PFSK-1 (cell line): Measurements from ENCODE around the gene TAAR5. TPM values are rescaled to one million over a fixed set of nuclear protein-coding genes. Genes with fewer than 3 reads are reported as not detected.

ENCODE experiments used
- FOXP2 ChIP-seq: optimal IDR thresholded peaks from 2 replicates; pipeline ENCODE3; 2011; ENCODE audit warnings: borderline replicate concordance, control low read depth, inconsistent platforms; ENCODE audit not compliant: insufficient read depth; ENCODE audit errors: extremely low read length, extremely low read depth
- POLR2AphosphoS5 ChIP-seq: IDR thresholded peaks from 2 replicates; pipeline ENCODE4 v1.6.1; 2012; ENCODE audit warnings: low read depth, mild to moderate bottlenecking, control low read depth, low read length, moderate library complexity
- SIN3A ChIP-seq: IDR thresholded peaks from 2 replicates; pipeline ENCODE4 v1.6.1; 2012; ENCODE audit warnings: mild to moderate bottlenecking, low read length, moderate library complexity, borderline replicate concordance; ENCODE audit not compliant: insufficient read depth
- TAF1 ChIP-seq: IDR thresholded peaks from 2 replicates; pipeline ENCODE4 v1.6.1; 2012; ENCODE audit warnings: low read length, control low read depth, borderline replicate concordance; ENCODE audit not compliant: insufficient read depth
- polyA plus RNA-seq: library from polyadenylated mRNA; unstranded; fragments of >200 nt; gene quantifications from one replicate; pipeline ENCODE4 v1.2.1, GENCODE V29; 2012; ENCODE audit warnings: low read depth, missing spikeins; ENCODE audit not compliant: insufficient read length
- TF ChIP-seq, protein P1 (sequence below), 2 experiments: IDR thresholded peaks; 2 replicates each; pipeline versions ENCODE4 v1.6.1 to v1.8.0; 2011 to 2012; ENCODE audit warnings: low read depth in 2 of 2, low read length in 2 of 2, control low read depth in 1 of 2, inconsistent platforms in 1 of 2, mild to moderate bottlenecking in 1 of 2, moderate library complexity in 1 of 2; ENCODE audit not compliant: insufficient read depth in 1 of 2

TAAR5 gene, protein sequence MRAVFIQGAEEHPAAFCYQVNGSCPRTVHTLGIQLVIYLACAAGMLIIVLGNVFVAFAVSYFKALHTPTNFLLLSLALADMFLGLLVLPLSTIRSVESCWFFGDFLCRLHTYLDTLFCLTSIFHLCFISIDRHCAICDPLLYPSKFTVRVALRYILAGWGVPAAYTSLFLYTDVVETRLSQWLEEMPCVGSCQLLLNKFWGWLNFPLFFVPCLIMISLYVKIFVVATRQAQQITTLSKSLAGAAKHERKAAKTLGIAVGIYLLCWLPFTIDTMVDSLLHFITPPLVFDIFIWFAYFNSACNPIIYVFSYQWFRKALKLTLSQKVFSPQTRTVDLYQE
- polyA plus RNA-seq = not detected

GRCh38 chr6:132589454-132589853 is at the start of gene TAAR5:
Gene TAAR5 (minus strand): TSS chr6:132589741. CDS start chr6:132589686, 55 bp downstream.
- TF ChIP-seq, protein P1, sequence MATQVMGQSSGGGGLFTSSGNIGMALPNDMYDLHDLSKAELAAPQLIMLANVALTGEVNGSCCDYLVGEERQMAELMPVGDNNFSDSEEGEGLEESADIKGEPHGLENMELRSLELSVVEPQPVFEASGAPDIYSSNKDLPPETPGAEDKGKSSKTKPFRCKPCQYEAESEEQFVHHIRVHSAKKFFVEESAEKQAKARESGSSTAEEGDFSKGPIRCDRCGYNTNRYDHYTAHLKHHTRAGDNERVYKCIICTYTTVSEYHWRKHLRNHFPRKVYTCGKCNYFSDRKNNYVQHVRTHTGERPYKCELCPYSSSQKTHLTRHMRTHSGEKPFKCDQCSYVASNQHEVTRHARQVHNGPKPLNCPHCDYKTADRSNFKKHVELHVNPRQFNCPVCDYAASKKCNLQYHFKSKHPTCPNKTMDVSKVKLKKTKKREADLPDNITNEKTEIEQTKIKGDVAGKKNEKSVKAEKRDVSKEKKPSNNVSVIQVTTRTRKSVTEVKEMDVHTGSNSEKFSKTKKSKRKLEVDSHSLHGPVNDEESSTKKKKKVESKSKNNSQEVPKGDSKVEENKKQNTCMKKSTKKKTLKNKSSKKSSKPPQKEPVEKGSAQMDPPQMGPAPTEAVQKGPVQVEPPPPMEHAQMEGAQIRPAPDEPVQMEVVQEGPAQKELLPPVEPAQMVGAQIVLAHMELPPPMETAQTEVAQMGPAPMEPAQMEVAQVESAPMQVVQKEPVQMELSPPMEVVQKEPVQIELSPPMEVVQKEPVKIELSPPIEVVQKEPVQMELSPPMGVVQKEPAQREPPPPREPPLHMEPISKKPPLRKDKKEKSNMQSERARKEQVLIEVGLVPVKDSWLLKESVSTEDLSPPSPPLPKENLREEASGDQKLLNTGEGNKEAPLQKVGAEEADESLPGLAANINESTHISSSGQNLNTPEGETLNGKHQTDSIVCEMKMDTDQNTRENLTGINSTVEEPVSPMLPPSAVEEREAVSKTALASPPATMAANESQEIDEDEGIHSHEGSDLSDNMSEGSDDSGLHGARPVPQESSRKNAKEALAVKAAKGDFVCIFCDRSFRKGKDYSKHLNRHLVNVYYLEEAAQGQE (IDR thresholded peaks at IDR 0.05; ENCODE audit: insufficient read depth in 1 of 2, low read depth in 2 of 2, low read length in 2 of 2) = peak in 1 of 2 experiments; percentile 61; a peak in 1 of 4 replicates
- no peak for TF ChIP-seq SIN3A

DNA sequence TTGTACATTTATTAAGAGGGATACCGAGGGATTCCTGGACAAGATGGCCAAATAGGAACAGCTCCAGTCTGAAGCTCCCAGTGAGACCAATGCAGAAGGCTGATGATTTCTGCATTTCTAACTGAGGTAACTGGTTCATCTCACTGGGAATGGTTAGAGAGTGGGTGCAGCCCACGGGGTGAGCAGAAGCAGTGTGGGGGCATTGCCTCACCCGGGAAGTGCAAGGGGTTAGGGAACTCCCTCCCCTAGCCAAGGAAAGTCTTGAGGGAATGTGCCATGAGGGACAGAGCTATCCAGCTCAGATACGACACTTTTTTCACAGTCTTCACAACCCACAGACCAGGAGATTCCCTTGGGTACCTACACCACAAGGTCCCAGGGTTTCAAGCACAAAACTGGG is 45.3 kb upstream of the TAAR5 start:
- TF ChIP-seq FOXP2 = no peak
- TF ChIP-seq SIN3A = no peak
- TF ChIP-seq, protein P1 (IDR thresholded peaks at IDR 0.05; ENCODE audit: insufficient read depth in 1 of 2, low read depth in 2 of 2, low read length in 2 of 2) = no peak
- no peak for TF ChIP-seq POLR2AphosphoS5
- TF ChIP-seq TAF1 = no peak

GRCh38 chr6:132633362-132633761 is 43.8 kb upstream of the TAAR5 start:
- TF ChIP-seq POLR2AphosphoS5 = no peak
- no peak for TF ChIP-seq SIN3A
- TF ChIP-seq, protein P1 (IDR thresholded peaks at IDR 0.05; ENCODE audit: insufficient read depth in 1 of 2, low read depth in 2 of 2, low read length in 2 of 2) = no peak
- no peak for TF ChIP-seq FOXP2
- TF ChIP-seq TAF1 = no peak

- no peak for TF ChIP-seq TAF1
- no peak for TF ChIP-seq FOXP2
- TF ChIP-seq, protein P1 (IDR thresholded peaks at IDR 0.05; ENCODE audit: insufficient read depth in 1 of 2, low read depth in 2 of 2, low read length in 2 of 2) = no peak
- no peak for TF ChIP-seq SIN3A
Observed at GRCh38 chr6:132624175-132624574, 34.6 kb upstream of the TAAR5 start, which contains the start of gene TAAR2. Gene TAAR2 (minus strand): TSS chr6:132624275. CDS start chr6:132624275, 0 bp downstream.
